Stimulated activated CD4-positive, alpha-beta T cell treated with anti-CD3 and anti-CD28 coated beads, Interleukin-12 subunit alpha, Interleukin-12 subunit beta, amount 100 ng/mL, for 48 hours (primary cell): ENCODE results near the gene ANGPTL2.

Source experiments
- DNase-seq, 3 donors: peaks; one replicate each; pipeline ENCODE4 v3.0.0-alpha.2; 2020; ENCODE audit warnings: low read depth in 2 of 3, low spot score in 1 of 3

The ANGPTL2 gene

GRCh38 chr9:127053057-127053821 lies 69.2 kb downstream of the ANGPTL2 start:
- no peak for DNase-seq

- no peak for DNase-seq
These were observed 70.4 kb downstream of the ANGPTL2 start for GRCh38 chr9:127051881-127052595.

- DNase-seq, result no peak
These were observed 71.8 kb downstream of the ANGPTL2 start for GRCh38 chr9:127050591-127051001.

GRCh38 chr9:127050152-127050551 lies 72.3 kb downstream of the ANGPTL2 start:
- DNase-seq, result no peak

- no peak for DNase-seq
These were observed 72.9 kb downstream of the ANGPTL2 start for GRCh38 chr9:127049581-127049980.

- DNase-seq, result peak in 2 of 3 donors; percentile 1 to 14
These were observed 73.4 kb downstream of the ANGPTL2 start for GRCh38 chr9:127049044-127049443.

- no peak for DNase-seq
These were observed 74.5 kb downstream of the ANGPTL2 start for GRCh38 chr9:127047971-127048370.

GRCh38 chr9:127045148-127045547 lies 77.3 kb downstream of the ANGPTL2 start:
- DNase-seq, result no peak

GRCh38 chr9:127039492-127039891 lies 82.9 kb downstream of the ANGPTL2 start:
- no peak for DNase-seq

GRCh38 chr9:127038531-127038930 lies 83.9 kb downstream of the ANGPTL2 start:
- DNase-seq, result no peak
